ENCODE measurements around the gene TREM2. TPM values are rescaled to one million over a fixed set of nuclear protein-coding genes. Genes with fewer than 3 reads are reported as not detected.

TREM2 gene
- total RNA-seq, 1 donor, result under 0.01 TPM

DNA sequence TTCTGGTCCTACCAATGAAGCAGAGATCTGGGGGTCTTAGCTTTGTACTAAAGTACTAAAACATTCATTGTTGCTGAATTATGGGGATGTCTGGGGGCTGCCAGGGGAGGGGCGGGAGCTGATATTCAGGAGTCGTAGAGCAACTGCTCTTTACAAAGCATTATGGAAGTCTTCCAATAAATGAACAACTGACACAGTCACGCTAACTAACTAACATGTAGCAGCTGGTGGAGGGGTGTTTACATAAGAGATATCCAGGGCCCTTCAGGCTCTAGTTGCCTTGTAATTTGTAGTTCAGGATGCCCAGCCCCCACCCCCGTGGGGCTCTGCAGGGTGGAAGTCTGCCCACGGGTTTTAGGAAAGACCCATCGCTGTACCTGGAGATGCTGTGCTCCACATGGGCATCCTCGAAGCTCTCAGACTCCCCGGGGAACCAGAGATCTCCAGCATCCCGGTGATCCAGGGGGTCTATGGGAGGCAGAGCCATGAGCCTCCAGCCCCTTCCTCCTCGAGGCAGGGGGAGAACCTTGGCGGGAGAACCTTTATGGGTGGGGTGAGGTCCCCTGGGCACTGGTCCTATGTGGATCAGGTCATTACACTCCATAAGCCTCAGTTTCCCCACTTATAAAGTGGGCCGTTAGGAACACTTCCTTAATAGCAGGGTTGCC lies 3.4 kb downstream of the TREM2 start:
- Histone ChIP-seq H3K27me3 (ENCODE audit: insufficient read depth, low read length) (no peaks in the 10 kb centered on the region), H3K79me2 (ENCODE audit: insufficient read depth, low read length) (no peaks in the 10 kb centered on the region), H2AFZ (ENCODE audit: low read length) (no peak overlapping the region), H3K9me3 (ENCODE audit: low read depth, low read length) (no peaks in the 10 kb centered on the region), H3K36me3 (ENCODE audit: insufficient read depth, low read length) (no peaks in the 10 kb centered on the region), H3K4me2 (ENCODE audit: insufficient read depth, low read length) (no peak overlapping the region), H4K20me1 (ENCODE audit: insufficient read depth, low read length) (no peaks in the 10 kb centered on the region), H3K4me1 (ENCODE audit: insufficient read depth, low read length) (no peaks in the 10 kb centered on the region), H3K27ac (ENCODE audit: low read depth, low read length) (no peak overlapping the region), H3K4me3 (ENCODE audit: insufficient read depth, low read length) (no peak overlapping the region)
- TF ChIP-seq, protein P1, sequence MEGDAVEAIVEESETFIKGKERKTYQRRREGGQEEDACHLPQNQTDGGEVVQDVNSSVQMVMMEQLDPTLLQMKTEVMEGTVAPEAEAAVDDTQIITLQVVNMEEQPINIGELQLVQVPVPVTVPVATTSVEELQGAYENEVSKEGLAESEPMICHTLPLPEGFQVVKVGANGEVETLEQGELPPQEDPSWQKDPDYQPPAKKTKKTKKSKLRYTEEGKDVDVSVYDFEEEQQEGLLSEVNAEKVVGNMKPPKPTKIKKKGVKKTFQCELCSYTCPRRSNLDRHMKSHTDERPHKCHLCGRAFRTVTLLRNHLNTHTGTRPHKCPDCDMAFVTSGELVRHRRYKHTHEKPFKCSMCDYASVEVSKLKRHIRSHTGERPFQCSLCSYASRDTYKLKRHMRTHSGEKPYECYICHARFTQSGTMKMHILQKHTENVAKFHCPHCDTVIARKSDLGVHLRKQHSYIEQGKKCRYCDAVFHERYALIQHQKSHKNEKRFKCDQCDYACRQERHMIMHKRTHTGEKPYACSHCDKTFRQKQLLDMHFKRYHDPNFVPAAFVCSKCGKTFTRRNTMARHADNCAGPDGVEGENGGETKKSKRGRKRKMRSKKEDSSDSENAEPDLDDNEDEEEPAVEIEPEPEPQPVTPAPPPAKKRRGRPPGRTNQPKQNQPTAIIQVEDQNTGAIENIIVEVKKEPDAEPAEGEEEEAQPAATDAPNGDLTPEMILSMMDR (IDR thresholded peaks at IDR 0.05; ENCODE audit: extremely low read depth, low read depth, low read length), result no peak
- DNase-seq (ENCODE audit: insufficient read length, low spot score, missing footprints), result no peak

- Histone ChIP-seq H3K9me3 (ENCODE audit: low read depth, low read length) (no peaks in the 10 kb centered on the region), H3K36me3 (ENCODE audit: insufficient read depth, low read length) (no peaks in the 10 kb centered on the region), H3K4me1 (ENCODE audit: insufficient read depth, low read length) (no peaks in the 10 kb centered on the region), H3K4me3 (ENCODE audit: insufficient read depth, low read length) (no peak overlapping the region), H3K79me2 (ENCODE audit: insufficient read depth, low read length) (no peaks in the 10 kb centered on the region), H3K27me3 (ENCODE audit: insufficient read depth, low read length) (no peaks in the 10 kb centered on the region), H3K27ac (ENCODE audit: low read depth, low read length) (no peak overlapping the region), H2AFZ (ENCODE audit: low read length) (no peak overlapping the region), H4K20me1 (ENCODE audit: insufficient read depth, low read length) (no peaks in the 10 kb centered on the region), H3K4me2 (ENCODE audit: insufficient read depth, low read length) (no peak overlapping the region)
- DNase-seq (ENCODE audit: insufficient read length, low spot score, missing footprints), result no peak
- TF ChIP-seq, protein P1 (IDR thresholded peaks at IDR 0.05; ENCODE audit: extremely low read depth, low read depth, low read length), result no peak
Measured at GRCh38 chr6:41157323-41157722, 5.6 kb downstream of the TREM2 start.

- H3K36me3 ChIP-seq (ENCODE audit: insufficient read depth, low read length), result no peaks in the 10 kb centered on the region
- TF ChIP-seq, protein P1 (IDR thresholded peaks at IDR 0.05; ENCODE audit: extremely low read depth, low read depth, low read length), result no peak
- H3K4me1 ChIP-seq (ENCODE audit: insufficient read depth, low read length), result no peaks in the 10 kb centered on the region
- no peak overlapping the region for H3K4me2 ChIP-seq (ENCODE audit: insufficient read depth, low read length)
- no peak overlapping the region for H3K4me3 ChIP-seq (ENCODE audit: insufficient read depth, low read length)
- no peaks in the 10 kb centered on the region for H3K9me3 ChIP-seq (ENCODE audit: low read depth, low read length)
- H3K79me2 ChIP-seq (ENCODE audit: insufficient read depth, low read length), result no peaks in the 10 kb centered on the region
- no peak overlapping the region for H2AFZ ChIP-seq (ENCODE audit: low read length)
- DNase-seq (ENCODE audit: insufficient read length, low spot score, missing footprints), result no peak
- H3K27ac ChIP-seq (ENCODE audit: low read depth, low read length), result no peak overlapping the region
- H4K20me1 ChIP-seq (ENCODE audit: insufficient read depth, low read length), result no peaks in the 10 kb centered on the region
- no peaks in the 10 kb centered on the region for H3K27me3 ChIP-seq (ENCODE audit: insufficient read depth, low read length)
Measured at GRCh38 chr6:41156771-41157170, 6.1 kb downstream of the TREM2 start.

GRCh38 chr6:41156001-41156400 lies 6.9 kb downstream of the TREM2 start:
- Histone ChIP-seq H3K4me1 (ENCODE audit: insufficient read depth, low read length) (no peaks in the 10 kb centered on the region), H3K27ac (ENCODE audit: low read depth, low read length) (no peak overlapping the region), H2AFZ (ENCODE audit: low read length) (no peak overlapping the region), H3K36me3 (ENCODE audit: insufficient read depth, low read length) (no peaks in the 10 kb centered on the region), H3K9me3 (ENCODE audit: low read depth, low read length) (no peaks in the 10 kb centered on the region), H3K4me2 (ENCODE audit: insufficient read depth, low read length) (no peak overlapping the region), H4K20me1 (ENCODE audit: insufficient read depth, low read length) (no peaks in the 10 kb centered on the region), H3K79me2 (ENCODE audit: insufficient read depth, low read length) (no peaks in the 10 kb centered on the region), H3K4me3 (ENCODE audit: insufficient read depth, low read length) (no peak overlapping the region), H3K27me3 (ENCODE audit: insufficient read depth, low read length) (no peaks in the 10 kb centered on the region)
- DNase-seq (ENCODE audit: insufficient read length, low spot score, missing footprints), result no peak
- TF ChIP-seq, protein P1 (IDR thresholded peaks at IDR 0.05; ENCODE audit: extremely low read depth, low read depth, low read length), result no peak

Measured in osteoblast (primary cell).